PC-3 (cell line): Measurements from ENCODE around the gene ZNF701. TPM values are rescaled to one million over a fixed set of nuclear protein-coding genes. Genes with fewer than 3 reads are reported as not detected.
A peak's percentile ranks its signal among the peaks of the same experiment; 100 is the strongest.
"Not testable (repeated sequence)": the region's sequence is repeated elsewhere in the genome, so short reads cannot be mapped to it uniquely, and the experiment has no call there.

Experiments used
- ATAC-seq: fragments of 200-7000 bp; cut with Tn5 transposase; 2 replicates; pipeline ENCODE4 v1.9.1; 2020; ENCODE audit warnings: mild to moderate bottlenecking, moderate library complexity
- BruUV-seq: library from RNA; stranded (reverse); fragments of 400-500 nt; replicated peaks from 2 replicates; lab custom pipeline; 2021; lab: Mats Ljungman, UMichigan
- CTCF ChIA-PET: fragments of 300-600 bp; sonication (Branson Sonifier 250); formaldehyde crosslinking; loops from one replicate; lab custom pipeline; 2022; ENCODE audit warnings: antibody characterized with exemption; lab: Charles Lee
- POLR2A ChIA-PET: fragments of 300-600 bp; sonication (Branson Sonifier 250); formaldehyde crosslinking; loops from one replicate; lab custom pipeline; 2022; ENCODE audit warnings: antibody characterized with exemption; ENCODE audit not compliant: unreplicated experiment; lab: Charles Lee
- DNase-seq: peaks from one replicate; pipeline ENCODE4 v3.0.0-alpha.2; 2015
- H2AFZ ChIP-seq: fragments of 300-600 bp; sonication (generic); 2 replicates; pipeline ENCODE4 v1.6.0; 2016; ENCODE audit warnings: antibody characterized with exemption, low read length
- H3F3A ChIP-seq: fragments of 300-600 bp; sonication (generic); one replicate; pipeline ENCODE4 v1.6.0; 2017; ENCODE audit warnings: antibody characterized with exemption, low read length, control low read depth, mild to moderate bottlenecking; ENCODE audit not compliant: unreplicated experiment
- H3K27ac ChIP-seq: fragments of 300-600 bp; sonication (generic); 2 replicates; pipeline ENCODE4 v1.5.1; 2016; ENCODE audit warnings: mild to moderate bottlenecking, low read length
- H3K27me3 ChIP-seq: fragments of 300-600 bp; sonication (generic); 2 replicates; pipeline ENCODE4 v1.6.1; 2016; ENCODE audit warnings: low read length, mixed read lengths
- H3K36me3 ChIP-seq: fragments of 300-600 bp; sonication (generic); 2 replicates; pipeline ENCODE4 v1.6.1; 2016; ENCODE audit warnings: low read depth, mixed run types, low read length, mixed read lengths
- H3K4me1 ChIP-seq: fragments of 300-600 bp; sonication (generic); 2 replicates; pipeline ENCODE4 v1.5.1; 2016; ENCODE audit warnings: low read length; ENCODE audit not compliant: insufficient read depth
- H3K4me2 ChIP-seq: fragments of 300-600 bp; sonication (generic); 2 replicates; pipeline ENCODE4 v1.6.0; 2016; ENCODE audit warnings: low read length
- H3K4me3 ChIP-seq: fragments of 300-600 bp; sonication (generic); 2 replicates; pipeline ENCODE4 v1.5.1; 2016; ENCODE audit warnings: mild to moderate bottlenecking, low read length, mixed read lengths
- H3K79me2 ChIP-seq: fragments of 300-600 bp; sonication (generic); 2 replicates; pipeline ENCODE4 v1.6.1; 2017; ENCODE audit warnings: low read length, mixed read lengths
- H3K9ac ChIP-seq: fragments of 300-600 bp; sonication (generic); 2 replicates; pipeline ENCODE4 v1.6.0; 2016; ENCODE audit warnings: mild to moderate bottlenecking, low read length
- H3K9me2 ChIP-seq: fragments of 300-600 bp; sonication (generic); replicated peaks from 2 replicates; pipeline ENCODE4 v1.6.1; 2016; ENCODE audit warnings: mixed run types, low read length, mixed read lengths
- H3K9me3 ChIP-seq: fragments of 300-600 bp; sonication (generic); 2 replicates; pipeline ENCODE4 v1.6.1; 2016; ENCODE audit warnings: low read length, mixed read lengths
- H4K20me1 ChIP-seq: fragments of 300-600 bp; sonication (generic); 2 replicates; pipeline ENCODE4 v1.6.1; 2016; ENCODE audit warnings: low read length, mixed read lengths
- CTCF ChIP-seq: fragments of 300-600 bp; sonication (generic); conservative IDR thresholded peaks from 2 replicates; pipeline ENCODE4 v1.5.1; 2017; ENCODE audit warnings: antibody characterized with exemption, low read depth, mild to moderate bottlenecking, low read length
- EZH2 ChIP-seq: fragments of 300-600 bp; sonication (generic); IDR thresholded peaks from one replicate; pipeline ENCODE4 v1.6.1; 2017; ENCODE audit warnings: antibody characterized with exemption, mild to moderate bottlenecking, low read length; ENCODE audit not compliant: unreplicated experiment
- EZH2phosphoT487 ChIP-seq: fragments of 300-600 bp; sonication (generic); IDR thresholded peaks from 2 replicates; pipeline ENCODE4 v1.6.1; 2018; ENCODE audit warnings: mild to moderate bottlenecking, antibody characterized with exemption, low read length, borderline replicate concordance
- intact Hi-C: fragments of 100-400 bp; cut with micrococcal nuclease; formaldehyde crosslinking; loops from 2 replicates; pipeline ENCODE4 v1.9.0; 2023
- total RNA-seq: library from RNA; depleted of rRNA; stranded (reverse); fragments of >200 nt; gene quantifications from 2 replicates; pipeline ENCODE4 v1.2.3, GENCODE V29; 2014

The ZNF701 gene
- total RNA-seq, 1 experiment from 2014 or later, result 13.2 TPM

GRCh38 chr19:52601025-52601973, 31.2 kb downstream of the ZNF701 start:
- Histone ChIP-seq H3K36me3 (peaks cover 20% of the 10 kb centered on the region; the same call in 1 of the 2 replicates), H3K4me2 (peak overlapping the region; percentile 83), H3K27me3 (no peaks in the 10 kb centered on the region), H3K9me2 (no peaks in the 10 kb centered on the region), H2AFZ (peak overlapping the region; percentile 85), H3K4me3 (peak overlapping the region; percentile 76), H3K27ac (no peak overlapping the region), H3K9me3 (peaks cover 19% of the 10 kb centered on the region; the same call in 1 of the 2 replicates), H4K20me1 (no peaks in the 10 kb centered on the region), H3F3A (no peaks in the 10 kb centered on the region), H3K79me2 (no peaks in the 10 kb centered on the region), H3K4me1 (peaks cover 11% of the 10 kb centered on the region; the same call in 1 of the 2 replicates), H3K9ac (peak overlapping the region; percentile 50)
- DNase-seq (peak; percentile 93), ATAC-seq (peak; percentile 92)
- TF ChIP-seq EZH2phosphoT487 (no peak), EZH2 (no peak), CTCF (peak; percentile 28; the same call in 1 of the 2 replicates)
- POLR2A ChIA-PET, result no interaction called here
- intact Hi-C loops, result no loop called here
- BruUV-seq, result TSS peak; percentile 81
- CTCF ChIA-PET, result interaction anchor here (0.6 kb wide), 1 partner anchor 226 kb away, joined by 3 read pairs; no protein-coding TSS in a partner anchor

GRCh38 chr19:52601974-52602366, 31.9 kb downstream of the ZNF701 start:
- H3F3A ChIP-seq, H3K9me2 ChIP-seq, BruUV-seq, intact Hi-C loops, H3K27ac ChIP-seq, H4K20me1 ChIP-seq, H3K79me2 ChIP-seq, DNase-seq, H3K27me3 ChIP-seq, POLR2A ChIA-PET: not testable (repeated sequence)
- Histone ChIP-seq H2AFZ (peak overlapping the region; percentile 85), H3K4me2 (peak overlapping the region; percentile 83), H3K4me3 (peak overlapping the region; percentile 76), H3K36me3 (peaks cover 18% of the 10 kb centered on the region; the same call in 1 of the 2 replicates), H3K9me3 (peaks cover 17% of the 10 kb centered on the region; the same call in 1 of the 2 replicates), H3K4me1 (peaks cover 11% of the 10 kb centered on the region; the same call in 1 of the 2 replicates), H3K9ac (peak overlapping the region; percentile 50; the same call in 1 of the 2 replicates)
- CTCF ChIA-PET, result interaction anchor here (0.6 kb wide), 1 partner anchor 226 kb away, joined by 3 read pairs; no protein-coding TSS in a partner anchor
- peak; percentile 6 for ATAC-seq
- peak; percentile 19; the same call in 1 of the 2 replicates for TF ChIP-seq CTCF
